DND-41 (cell line): ENCODE data around the gene CABLES2.

ENCODE experiments used
- EZH2 ChIP-seq: IDR thresholded peaks from 3 replicates; pipeline ENCODE4 v1.6.1; 2012; ENCODE audit warnings: borderline replicate concordance, low read depth, mild to moderate bottlenecking, moderate library complexity, low read length, inconsistent platforms; ENCODE audit not compliant: severe bottlenecking
- TF ChIP-seq, protein P1 (sequence below): IDR thresholded peaks from 2 replicates; pipeline ENCODE4 v1.5.1; 2012; ENCODE audit warnings: borderline replicate concordance, low read length, moderate library complexity, mild to moderate bottlenecking; ENCODE audit not compliant: poor library complexity, severe bottlenecking; ENCODE audit errors: extremely low read depth

DNA sequence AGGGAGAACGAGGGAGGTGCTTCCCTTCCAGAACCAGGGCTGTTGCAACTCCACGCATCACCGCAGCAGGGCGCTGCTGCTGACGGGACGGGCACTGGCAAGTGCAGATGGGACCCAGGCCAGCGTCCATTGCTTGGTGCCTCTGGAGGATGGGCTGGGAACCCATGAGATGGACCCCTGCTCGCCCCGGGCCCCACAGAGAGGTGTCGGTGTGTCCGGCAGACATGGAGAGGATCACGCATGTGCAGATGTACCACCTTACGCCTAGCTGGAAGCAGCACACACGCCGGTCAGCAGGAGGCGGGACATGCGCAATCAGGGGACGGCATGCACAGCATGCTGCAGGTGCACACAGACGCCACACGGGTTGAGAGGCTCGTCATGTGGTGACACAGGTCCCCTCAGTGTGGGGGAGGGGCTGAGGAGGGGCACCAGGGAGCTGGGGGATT lies 5.7 kb downstream of the CABLES2 start:
- TF ChIP-seq, protein P1, sequence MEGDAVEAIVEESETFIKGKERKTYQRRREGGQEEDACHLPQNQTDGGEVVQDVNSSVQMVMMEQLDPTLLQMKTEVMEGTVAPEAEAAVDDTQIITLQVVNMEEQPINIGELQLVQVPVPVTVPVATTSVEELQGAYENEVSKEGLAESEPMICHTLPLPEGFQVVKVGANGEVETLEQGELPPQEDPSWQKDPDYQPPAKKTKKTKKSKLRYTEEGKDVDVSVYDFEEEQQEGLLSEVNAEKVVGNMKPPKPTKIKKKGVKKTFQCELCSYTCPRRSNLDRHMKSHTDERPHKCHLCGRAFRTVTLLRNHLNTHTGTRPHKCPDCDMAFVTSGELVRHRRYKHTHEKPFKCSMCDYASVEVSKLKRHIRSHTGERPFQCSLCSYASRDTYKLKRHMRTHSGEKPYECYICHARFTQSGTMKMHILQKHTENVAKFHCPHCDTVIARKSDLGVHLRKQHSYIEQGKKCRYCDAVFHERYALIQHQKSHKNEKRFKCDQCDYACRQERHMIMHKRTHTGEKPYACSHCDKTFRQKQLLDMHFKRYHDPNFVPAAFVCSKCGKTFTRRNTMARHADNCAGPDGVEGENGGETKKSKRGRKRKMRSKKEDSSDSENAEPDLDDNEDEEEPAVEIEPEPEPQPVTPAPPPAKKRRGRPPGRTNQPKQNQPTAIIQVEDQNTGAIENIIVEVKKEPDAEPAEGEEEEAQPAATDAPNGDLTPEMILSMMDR = no peak
- no peak for TF ChIP-seq EZH2
